Activated naive CD8-positive, alpha-beta T cell (primary cell): Measurements from ENCODE around the gene C2CD4D.

Experiments used
- H3K27ac Mint-ChIP-seq: one replicate; pipeline ENCODE4 v1.8.0; 2021; ENCODE audit warnings: mixed read lengths
- H3K27me3 Mint-ChIP-seq: one replicate; pipeline ENCODE4 v1.8.0; 2021; ENCODE audit warnings: mixed read lengths
- H3K36me3 Mint-ChIP-seq: one replicate; pipeline ENCODE4 v1.8.0; 2021; ENCODE audit warnings: mixed read lengths
- H3K4me1 Mint-ChIP-seq: one replicate; pipeline ENCODE4 v1.8.0; 2021; ENCODE audit warnings: low read depth, mixed read lengths
- H3K4me3 Mint-ChIP-seq: one replicate; pipeline ENCODE4 v1.8.0; 2021; ENCODE audit warnings: mild to moderate bottlenecking, mixed read lengths
- H3K9me3 Mint-ChIP-seq: one replicate; pipeline ENCODE4 v1.8.0; 2021; ENCODE audit warnings: low read depth, mixed read lengths

Gene C2CD4D

DNA sequence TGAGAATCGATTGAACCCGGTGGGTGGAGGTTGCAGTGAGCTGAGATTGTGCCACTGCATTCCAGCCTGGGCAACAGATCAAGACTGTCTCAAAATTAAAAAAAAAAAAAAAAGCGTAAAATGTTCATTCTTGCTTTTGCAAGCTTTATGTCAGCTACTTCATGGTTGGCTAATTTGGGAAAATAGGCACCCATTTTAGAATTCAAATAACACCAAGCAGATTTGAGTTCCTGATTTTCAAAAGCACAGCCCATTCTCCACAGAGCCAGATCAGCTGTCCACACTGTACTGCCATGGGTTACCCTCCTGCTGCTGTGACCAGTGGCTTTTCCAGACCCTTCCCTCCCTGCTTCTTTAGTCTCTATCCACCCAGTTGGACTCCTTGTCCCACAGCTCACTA lies 9.5 kb upstream of the C2CD4D start:
- no peaks in the 10 kb centered on the region for H3K27me3 Mint-ChIP-seq
- H3K9me3 Mint-ChIP-seq: no peaks in the 10 kb centered on the region
- H3K36me3 Mint-ChIP-seq: peaks cover 8% of the 10 kb centered on the region
- H3K27ac Mint-ChIP-seq: no peak overlapping the region
- peaks cover 3% of the 10 kb centered on the region for H3K4me1 Mint-ChIP-seq
- H3K4me3 Mint-ChIP-seq: no peak overlapping the region

DNA sequence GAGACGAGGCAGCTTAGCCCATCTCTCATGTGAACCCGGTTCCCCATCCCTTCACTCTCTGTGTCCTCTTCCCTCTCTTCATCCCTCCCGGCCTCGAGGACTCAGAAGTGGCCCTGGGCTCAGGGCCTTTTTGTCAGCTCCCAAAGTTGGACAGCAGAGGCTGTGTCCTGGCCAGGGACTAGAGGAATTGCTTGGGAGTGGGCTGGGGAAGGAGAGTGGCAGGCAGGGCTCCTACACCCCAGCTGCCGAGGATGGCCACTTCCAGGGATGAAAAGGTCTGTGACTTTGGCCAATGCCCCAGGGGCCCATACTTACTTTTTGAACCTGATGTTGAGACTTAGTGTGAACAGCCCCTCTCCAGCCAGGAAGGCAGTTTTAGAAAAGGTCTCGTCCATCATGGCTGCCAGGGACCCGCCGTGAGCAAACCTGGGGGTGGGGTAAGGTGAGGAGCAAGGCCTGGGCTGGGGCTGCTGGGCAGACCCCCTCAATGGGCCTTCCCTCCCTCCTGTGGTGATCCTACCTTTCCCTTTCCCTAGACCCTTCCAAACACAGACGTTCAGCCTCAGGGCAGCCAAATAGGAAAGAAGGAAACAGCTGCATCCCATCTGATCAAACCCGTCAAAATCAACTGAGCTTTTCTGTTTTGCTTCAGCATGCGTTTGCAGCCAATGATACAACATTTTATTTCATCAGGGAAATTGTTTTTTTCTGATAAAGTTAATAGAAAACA lies 8.4 kb upstream of the C2CD4D start:
- Mint-ChIP-seq H3K4me3 (no peak overlapping the region), H3K4me1 (peaks cover 3% of the 10 kb centered on the region), H3K27me3 (no peaks in the 10 kb centered on the region), H3K27ac (no peak overlapping the region), H3K36me3 (peaks cover 8% of the 10 kb centered on the region), H3K9me3 (no peaks in the 10 kb centered on the region)

DNA sequence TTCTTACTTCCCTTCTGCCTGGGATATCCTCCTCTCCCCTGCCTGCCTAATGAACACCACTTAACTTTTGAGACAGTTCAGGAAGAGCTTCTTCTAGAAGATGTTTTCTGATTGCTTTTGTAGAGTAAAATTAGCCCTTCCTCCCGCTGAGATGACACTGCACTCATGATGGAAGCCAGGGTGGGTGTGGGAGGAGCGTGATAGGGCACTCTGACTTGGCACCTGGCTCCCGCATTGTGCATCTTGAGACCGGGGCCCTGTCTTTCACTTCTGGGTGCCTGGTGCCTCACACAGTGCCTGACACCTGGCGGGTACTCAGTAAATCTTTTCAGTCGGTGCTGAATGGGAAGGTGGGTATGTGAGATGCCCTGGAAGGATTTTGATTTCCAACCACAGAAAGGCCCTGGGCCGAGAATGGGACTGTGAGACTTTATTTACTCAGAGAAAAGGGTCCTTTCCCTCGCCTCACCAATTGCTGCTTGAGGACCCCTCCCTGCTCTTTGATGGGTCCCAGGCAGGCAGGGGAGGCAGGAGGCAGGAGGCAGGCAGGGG lies 7.1 kb upstream of the C2CD4D start:
- H3K27me3 Mint-ChIP-seq: no peaks in the 10 kb centered on the region

DNA sequence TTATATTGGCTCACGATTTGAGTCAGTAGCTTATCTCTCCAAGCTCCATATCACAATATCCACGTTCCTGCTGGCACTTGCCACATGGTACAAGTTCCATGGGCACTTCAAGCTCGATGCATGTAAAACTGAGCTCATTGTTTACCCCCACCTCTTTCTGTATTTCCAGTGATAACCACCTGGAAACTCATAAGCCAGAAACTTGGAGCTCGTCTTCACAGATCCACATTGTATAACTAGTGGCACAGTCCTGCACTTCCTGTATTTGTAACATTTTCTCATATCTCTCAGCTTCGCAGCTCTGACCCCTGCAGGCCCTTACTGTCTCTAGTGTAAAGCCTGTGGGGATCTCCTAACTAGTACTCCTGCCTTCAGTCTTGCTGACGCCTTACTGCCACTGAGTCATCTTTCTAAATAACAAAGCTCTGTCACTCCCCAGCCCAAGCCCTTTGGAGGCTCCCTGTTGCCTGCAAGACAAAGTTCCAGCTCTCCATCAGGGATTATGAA lies 6.5 kb upstream of the C2CD4D start:
- no peaks in the 10 kb centered on the region for H3K9me3 Mint-ChIP-seq
- peaks cover 6% of the 10 kb centered on the region for H3K4me1 Mint-ChIP-seq
- no peak overlapping the region for H3K4me3 Mint-ChIP-seq
- peaks cover 10% of the 10 kb centered on the region for H3K36me3 Mint-ChIP-seq
- no peaks in the 10 kb centered on the region for H3K27me3 Mint-ChIP-seq
- no peak overlapping the region for H3K27ac Mint-ChIP-seq

More for the DNA sequence above, 7.1 kb upstream of the C2CD4D start:
- Mint-ChIP-seq H3K36me3 (peaks cover 10% of the 10 kb centered on the region), H3K9me3 (no peaks in the 10 kb centered on the region), H3K4me3 (no peak overlapping the region), H3K4me1 (peaks cover 3% of the 10 kb centered on the region), H3K27ac (no peak overlapping the region)

DNA sequence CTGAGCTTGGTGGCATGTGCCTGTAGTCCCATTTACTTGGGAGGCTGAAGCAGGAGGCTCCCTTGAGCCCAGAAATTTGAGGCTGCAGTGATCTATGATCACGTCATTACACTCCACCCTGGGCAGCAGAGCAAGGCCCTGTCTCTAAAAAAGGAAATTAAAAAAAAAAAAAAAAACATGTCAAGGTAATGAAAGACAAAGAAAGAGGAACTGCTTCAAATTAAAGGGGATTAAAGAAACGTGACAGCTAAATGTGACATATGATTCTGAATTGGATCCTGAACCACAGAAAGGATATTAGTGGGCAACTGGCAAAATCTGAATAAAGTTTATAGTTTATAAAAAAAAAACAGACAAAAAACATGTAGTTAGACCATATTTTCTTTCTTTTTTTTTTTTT lies 3.8 kb upstream of the C2CD4D start:
- no peaks in the 10 kb centered on the region for H3K27me3 Mint-ChIP-seq
- H3K36me3 Mint-ChIP-seq: peaks cover 10% of the 10 kb centered on the region
- no peak overlapping the region for H3K4me3 Mint-ChIP-seq
- H3K27ac Mint-ChIP-seq: no peak overlapping the region
- peaks cover 24% of the 10 kb centered on the region for H3K4me1 Mint-ChIP-seq
- H3K9me3 Mint-ChIP-seq: no peaks in the 10 kb centered on the region

DNA sequence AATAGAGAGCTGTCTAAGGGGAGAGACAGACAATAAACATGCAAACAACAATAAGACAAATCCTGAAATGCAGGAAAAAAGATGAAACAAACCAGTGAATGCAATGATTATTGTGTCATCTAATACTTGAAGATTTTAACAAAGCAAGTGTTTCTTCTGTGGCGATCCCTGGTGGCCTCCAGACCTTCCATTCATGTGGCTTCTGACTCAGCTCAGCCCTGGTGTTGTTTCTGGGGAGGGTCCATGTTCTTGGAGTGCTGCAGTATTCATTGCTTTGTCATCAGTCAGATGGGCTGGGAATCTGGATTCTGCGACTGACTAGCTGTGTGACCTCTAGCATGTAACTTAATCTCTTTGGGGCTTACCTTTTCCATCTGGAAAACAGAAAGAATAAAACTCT lies 1.5 kb upstream of the C2CD4D start:
- H3K4me3 Mint-ChIP-seq: no peak overlapping the region
- no peak overlapping the region for H3K27ac Mint-ChIP-seq
- peaks cover 40% of the 10 kb centered on the region for H3K4me1 Mint-ChIP-seq
- H3K9me3 Mint-ChIP-seq: no peaks in the 10 kb centered on the region
- H3K36me3 Mint-ChIP-seq: peaks cover 5% of the 10 kb centered on the region
- no peaks in the 10 kb centered on the region for H3K27me3 Mint-ChIP-seq

DNA sequence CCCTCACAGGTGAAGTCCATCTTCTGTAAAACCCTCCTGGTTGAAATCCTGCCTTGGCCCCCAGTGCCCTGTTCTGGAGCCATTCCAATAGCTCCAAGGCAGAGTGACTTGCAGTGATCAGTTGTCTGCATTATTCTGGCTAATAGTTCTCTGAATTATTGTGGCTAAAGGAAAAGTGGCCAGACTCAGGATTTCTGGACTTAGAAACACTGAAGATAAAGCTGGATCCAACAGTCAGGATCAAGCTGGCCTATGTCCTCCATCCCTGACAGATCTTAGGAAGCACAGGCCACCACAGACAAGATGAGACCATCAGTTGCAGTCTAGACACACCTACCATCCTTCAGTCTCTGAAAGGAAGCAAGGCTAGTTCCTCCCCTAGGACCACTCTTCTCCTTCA lies 801 bp upstream of the C2CD4D start:
- Mint-ChIP-seq H3K4me3 (peak overlapping the region; percentile 86), H3K27ac (no peak overlapping the region), H3K36me3 (peaks cover 5% of the 10 kb centered on the region), H3K27me3 (no peaks in the 10 kb centered on the region), H3K9me3 (no peaks in the 10 kb centered on the region), H3K4me1 (peaks cover 40% of the 10 kb centered on the region)

DNA sequence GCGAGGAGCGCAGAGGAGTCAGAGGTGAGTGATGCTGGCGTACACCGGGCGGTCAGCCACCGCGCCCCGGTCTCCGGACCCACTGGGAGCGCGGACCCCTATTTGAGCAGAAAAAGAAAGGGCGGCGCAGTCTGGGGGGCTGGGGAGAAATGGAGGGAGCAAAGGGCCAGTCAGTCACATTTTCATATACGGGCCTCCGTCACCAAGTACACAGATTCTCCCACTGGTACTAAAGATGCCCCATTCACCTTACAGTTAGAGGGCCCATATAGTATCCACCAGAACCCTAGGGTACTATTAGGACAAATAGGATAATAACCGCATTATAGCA lies 573 bp downstream of the C2CD4D start:
- Mint-ChIP-seq H3K9me3 (no peaks in the 10 kb centered on the region), H3K27ac (peak overlapping the region; percentile 46), H3K36me3 (peaks cover 2% of the 10 kb centered on the region), H3K4me3 (peak overlapping the region; percentile 86), H3K27me3 (no peaks in the 10 kb centered on the region), H3K4me1 (peaks cover 48% of the 10 kb centered on the region)

DNA sequence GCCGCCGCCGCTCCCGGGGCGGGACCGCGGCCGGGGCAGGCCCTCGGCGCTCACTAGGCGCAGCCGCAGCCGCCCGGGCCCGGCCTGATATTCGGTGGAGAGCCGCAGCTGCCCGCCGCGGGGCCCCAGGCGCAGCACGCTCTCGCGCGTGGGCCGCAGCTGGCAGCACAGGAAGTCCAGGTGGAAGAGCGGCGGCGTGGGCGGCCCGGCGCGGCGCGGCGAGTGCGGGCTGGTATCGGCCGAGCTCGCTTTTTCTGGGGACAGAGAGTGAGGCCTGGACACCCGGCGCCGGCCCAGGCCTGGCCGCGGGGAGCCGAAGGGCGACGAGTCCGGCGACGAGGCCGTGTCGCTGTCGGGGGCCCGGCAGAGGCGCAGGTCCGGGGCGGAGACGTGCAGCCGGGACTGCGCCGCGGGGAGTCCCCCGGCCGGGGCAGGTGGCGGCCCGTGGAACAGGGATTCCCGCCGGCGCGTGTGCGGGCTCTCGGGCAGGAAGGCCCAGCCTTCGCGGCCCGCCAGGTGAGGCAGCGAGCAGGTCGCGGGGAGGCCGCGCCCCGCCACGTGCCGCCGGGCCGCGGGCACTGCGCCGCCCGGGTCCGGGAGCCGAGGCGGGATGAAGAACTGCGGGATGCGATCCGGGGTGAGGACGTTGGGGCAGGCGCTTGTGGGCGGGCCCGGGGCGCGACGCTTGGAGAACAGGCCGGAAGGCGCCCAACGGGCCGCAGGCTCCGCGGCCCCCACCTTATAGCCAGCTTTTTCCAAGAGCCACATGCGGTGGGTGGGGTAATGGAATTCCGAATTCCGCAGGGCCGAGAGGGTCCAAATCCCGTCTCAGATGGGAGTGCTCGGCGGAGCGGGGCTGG lies 1.2 kb downstream of the C2CD4D start:
- Mint-ChIP-seq H3K4me1 (peaks cover 54% of the 10 kb centered on the region), H3K36me3 (peaks cover 2% of the 10 kb centered on the region), H3K27ac (peak overlapping the region; percentile 46)

DNA sequence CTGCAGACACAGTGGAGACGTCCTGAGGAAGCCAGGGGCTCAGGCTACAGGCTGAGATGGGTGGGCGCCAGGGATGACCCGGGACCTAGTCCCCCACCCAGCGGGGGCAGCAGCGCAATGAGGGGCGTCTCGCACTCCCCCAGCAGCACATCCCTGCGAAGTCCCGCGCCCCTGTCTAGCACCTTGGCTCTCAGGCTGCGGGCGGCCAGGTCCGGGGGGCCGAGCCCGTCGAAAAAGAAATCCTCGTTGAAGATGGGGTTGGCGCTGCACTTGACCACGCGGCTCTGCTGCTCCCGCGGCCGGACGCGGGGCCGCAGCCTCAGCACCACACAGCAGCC lies 1.8 kb downstream of the C2CD4D start:
- H3K9me3 Mint-ChIP-seq: no peaks in the 10 kb centered on the region
- H3K27ac Mint-ChIP-seq: peak overlapping the region; percentile 90
- H3K27me3 Mint-ChIP-seq: no peaks in the 10 kb centered on the region
- H3K36me3 Mint-ChIP-seq: peaks cover 2% of the 10 kb centered on the region
- peaks cover 58% of the 10 kb centered on the region for H3K4me1 Mint-ChIP-seq
- H3K4me3 Mint-ChIP-seq: peak overlapping the region; percentile 89

More for the DNA sequence above, 1.2 kb downstream of the C2CD4D start:
- Mint-ChIP-seq H3K27me3 (no peaks in the 10 kb centered on the region), H3K9me3 (no peaks in the 10 kb centered on the region), H3K4me3 (peak overlapping the region; percentile 86)

DNA sequence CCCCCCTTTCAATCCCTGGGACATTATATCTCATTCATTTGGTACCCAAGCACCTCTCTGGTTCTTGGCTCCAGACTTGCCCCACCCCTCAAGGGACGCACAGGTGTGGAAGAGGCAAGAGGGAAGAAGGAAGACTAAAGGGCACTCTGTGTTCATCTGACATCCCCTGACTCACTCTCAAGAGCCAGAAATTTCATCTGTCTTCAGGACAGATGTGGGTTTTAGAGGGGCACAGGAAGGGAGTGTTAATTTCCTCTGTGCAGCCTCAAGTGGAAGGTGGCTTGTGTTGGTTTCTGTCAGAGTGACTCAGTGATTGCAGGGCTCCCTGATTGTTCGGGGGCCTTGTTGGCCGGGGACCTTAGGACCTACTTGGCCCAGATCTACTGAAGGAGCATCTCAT lies 2.4 kb downstream of the C2CD4D start:
- no peaks in the 10 kb centered on the region for H3K9me3 Mint-ChIP-seq
- H3K27ac Mint-ChIP-seq: peak overlapping the region; percentile 90
- H3K4me3 Mint-ChIP-seq: peak overlapping the region; percentile 89
- H3K27me3 Mint-ChIP-seq: no peaks in the 10 kb centered on the region
- H3K36me3 Mint-ChIP-seq: no peaks in the 10 kb centered on the region
- H3K4me1 Mint-ChIP-seq: peaks cover 64% of the 10 kb centered on the region

DNA sequence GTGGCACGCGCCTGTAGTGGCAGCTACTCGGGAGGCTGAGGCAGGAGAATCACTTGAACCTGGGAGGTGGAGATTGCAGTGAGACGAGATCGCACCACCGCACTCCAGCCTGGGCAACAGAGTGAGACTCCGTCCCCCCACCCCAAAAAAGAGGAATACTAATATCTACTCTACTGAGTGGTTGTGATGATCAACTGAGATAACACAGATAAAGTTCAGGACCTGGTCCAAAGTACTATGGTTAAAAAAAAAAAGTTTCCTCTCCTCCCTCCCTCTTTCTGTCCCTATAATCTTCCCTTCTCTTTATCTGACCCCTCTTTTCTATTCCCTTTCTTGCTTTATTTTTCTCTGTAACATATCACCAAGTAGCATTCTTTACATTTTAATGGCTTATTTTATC lies 4.0 kb downstream of the C2CD4D start:
- H3K27me3 Mint-ChIP-seq: no peaks in the 10 kb centered on the region
- no peak overlapping the region for H3K27ac Mint-ChIP-seq
- no peaks in the 10 kb centered on the region for H3K9me3 Mint-ChIP-seq
- no peaks in the 10 kb centered on the region for H3K36me3 Mint-ChIP-seq
- H3K4me3 Mint-ChIP-seq: no peak overlapping the region
- peaks cover 71% of the 10 kb centered on the region for H3K4me1 Mint-ChIP-seq

DNA sequence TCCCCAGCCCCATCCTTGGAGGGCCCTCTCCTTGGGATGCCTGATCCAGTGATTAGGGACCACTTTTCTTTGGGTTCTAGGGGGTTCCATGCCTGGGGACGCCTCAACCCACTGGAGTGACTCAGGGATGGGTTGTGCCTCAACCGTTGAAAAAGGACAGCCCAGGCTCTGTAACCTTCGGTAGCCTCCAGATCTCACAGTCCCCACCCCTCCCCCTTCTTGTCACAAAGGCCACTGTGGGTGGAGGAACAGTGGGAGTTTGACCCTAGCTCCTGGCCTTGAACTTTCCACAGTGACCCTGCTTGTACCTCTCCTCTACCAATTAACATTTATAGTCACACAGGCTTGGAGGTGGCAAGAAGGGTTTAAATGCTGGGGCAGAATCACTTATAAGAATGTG lies 5.4 kb downstream of the C2CD4D start:
- no peaks in the 10 kb centered on the region for H3K36me3 Mint-ChIP-seq
- no peak overlapping the region for H3K27ac Mint-ChIP-seq
- no peaks in the 10 kb centered on the region for H3K9me3 Mint-ChIP-seq
- no peak overlapping the region for H3K4me3 Mint-ChIP-seq
- H3K4me1 Mint-ChIP-seq: peaks cover 71% of the 10 kb centered on the region
- no peaks in the 10 kb centered on the region for H3K27me3 Mint-ChIP-seq

DNA sequence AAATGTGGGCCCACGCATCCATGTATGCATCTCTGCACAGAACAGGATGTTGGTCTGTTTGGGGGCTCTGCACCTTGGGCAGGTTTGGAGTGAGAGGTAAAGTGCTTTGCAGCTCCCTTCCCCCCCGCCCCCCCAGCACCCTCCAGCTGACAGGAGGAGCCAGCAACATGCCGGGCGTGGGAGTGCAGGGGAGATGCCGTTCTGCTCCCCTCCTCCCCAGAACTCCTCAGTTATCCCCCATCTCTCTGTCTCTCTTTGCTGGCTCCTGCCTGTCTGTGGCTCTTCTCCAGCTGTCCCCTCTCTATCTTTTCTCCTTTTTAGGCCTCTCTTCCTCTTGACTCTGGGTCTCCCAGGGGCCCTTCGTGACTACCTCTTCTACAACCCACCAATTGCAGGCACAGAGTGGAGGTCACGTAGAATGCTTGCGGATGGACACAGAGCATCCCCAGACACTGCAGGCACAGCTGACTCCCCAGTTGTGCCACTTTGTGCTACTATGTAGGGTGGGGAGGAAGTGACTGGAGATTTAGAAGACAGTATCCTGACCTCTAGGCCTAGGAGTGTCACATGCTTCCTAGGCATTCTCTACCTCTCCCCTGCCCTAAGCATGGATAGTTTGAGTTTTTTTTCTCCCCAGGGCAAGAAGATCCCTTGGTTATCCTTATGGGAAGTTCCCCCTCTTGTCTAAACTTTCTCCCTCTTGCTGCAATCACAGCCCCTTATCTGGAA lies 6.3 kb downstream of the C2CD4D start:
- Mint-ChIP-seq H3K36me3 (no peaks in the 10 kb centered on the region), H3K9me3 (no peaks in the 10 kb centered on the region), H3K27ac (no peak overlapping the region), H3K4me1 (peaks cover 74% of the 10 kb centered on the region), H3K27me3 (no peaks in the 10 kb centered on the region), H3K4me3 (no peak overlapping the region)
